HG02852 (cell line): ENCODE measurements around the gene TMEM237.

Source experiments
- ATAC-seq: cut with Tn5 transposase; IDR thresholded peaks from one replicate; pipeline ENCODE4 v1.9.1; 2021; ENCODE audit warnings: mild to moderate bottlenecking, moderate library complexity; ENCODE audit not compliant: unreplicated experiment

Gene TMEM237

GRCh38 chr2:201642579-201643215, 606 bp downstream of the TMEM237 start:
- peak; percentile 76 for ATAC-seq

DNA sequence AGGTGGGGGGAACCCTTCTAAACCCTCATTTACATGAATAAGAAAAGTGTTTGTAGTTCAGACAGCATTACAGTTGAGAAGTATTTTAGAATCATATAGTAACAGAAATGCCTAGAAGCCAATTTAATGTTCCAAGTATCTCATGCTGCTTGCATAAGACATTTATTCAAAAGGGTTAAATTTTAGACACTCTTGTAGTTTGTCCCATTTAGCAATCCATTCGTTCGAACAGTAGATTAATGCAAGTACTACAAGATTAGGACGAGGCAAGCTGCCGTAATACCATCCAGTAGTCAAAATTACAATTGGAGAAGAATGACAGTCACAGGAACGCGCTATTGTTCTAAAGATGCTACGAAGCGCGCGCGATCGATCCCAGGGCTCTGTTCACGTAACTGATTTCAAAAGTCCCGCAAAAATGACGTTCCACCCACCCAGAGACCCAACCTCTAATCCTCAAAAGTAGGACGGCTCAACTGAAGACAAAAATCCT, 1.2 kb downstream of the TMEM237 start:
- peak; percentile 41 for ATAC-seq

DNA sequence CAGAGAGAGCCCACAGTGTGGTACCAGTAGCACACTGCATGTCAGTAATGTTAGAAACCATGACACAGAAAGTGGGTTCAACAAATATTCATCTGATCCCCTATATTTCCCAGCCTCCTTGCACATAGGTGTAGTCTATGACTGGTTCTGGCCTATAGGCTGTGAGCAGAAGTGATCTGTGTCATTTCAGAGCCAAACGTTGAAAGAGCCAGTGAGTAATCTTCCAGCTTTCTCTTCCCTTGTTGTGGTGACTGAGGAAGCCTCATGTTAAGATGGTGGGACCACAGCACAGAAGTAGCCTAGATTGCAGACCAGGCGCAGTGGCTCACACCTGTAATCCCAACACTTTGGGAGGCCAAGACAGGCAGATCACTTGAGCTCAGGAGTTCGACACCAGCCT, 4.1 kb downstream of the TMEM237 start:
- ATAC-seq, result no peak

GRCh38 chr2:201638326-201638725, 5.0 kb downstream of the TMEM237 start:
- ATAC-seq, result no peak

DNA sequence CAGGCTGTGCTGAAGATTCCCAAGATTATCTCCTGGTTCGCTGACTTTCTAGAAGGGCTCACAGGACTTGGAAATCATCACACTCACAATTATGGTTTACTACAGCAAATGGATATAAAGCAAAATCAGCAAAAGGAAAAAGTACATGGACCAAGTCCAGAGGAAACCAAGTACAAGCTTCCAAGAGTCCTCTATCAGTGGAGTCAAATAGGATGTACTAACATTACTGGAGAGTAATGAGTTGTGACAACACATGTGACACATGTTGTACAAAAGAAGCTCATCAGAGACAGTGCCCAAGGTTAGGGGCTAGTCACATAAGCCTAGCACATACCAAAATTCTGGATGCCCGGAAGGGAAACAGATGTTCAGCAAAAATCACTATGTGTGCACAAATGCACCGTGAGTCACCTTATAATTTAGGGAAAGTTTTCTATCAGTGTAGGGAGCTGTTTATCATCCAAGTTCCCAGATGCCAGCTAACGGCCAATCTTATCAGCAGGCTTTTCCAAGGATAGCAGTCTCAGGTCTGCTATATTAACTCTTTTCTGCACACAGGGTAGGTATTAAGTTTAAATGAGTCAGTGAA, 9.5 kb downstream of the TMEM237 start:
- no peak for ATAC-seq

- ATAC-seq, result no peak
Observed at GRCh38 chr2:201631041-201631440, 12.3 kb downstream of the TMEM237 start.

- ATAC-seq, result no peak
Observed at GRCh38 chr2:201630577-201630976, 12.7 kb downstream of the TMEM237 start.

DNA sequence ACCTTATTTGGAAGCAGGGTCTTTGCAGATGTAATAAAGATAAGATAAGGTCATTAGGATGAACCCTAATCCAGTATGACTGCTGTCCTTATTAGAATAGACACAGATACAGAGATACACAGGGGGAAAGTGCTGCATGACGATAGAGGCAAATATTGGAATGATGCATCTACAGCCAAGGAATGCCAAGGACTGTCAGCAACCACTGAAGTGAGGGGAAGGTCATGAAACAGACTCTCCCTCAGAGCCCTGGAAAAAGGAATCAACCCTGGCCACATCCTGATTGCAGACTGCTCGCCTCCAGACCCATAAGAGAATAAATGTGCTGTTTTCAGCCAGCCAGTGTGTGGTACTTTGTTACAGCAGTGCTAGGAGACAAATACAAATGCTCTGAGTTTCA, 14.8 kb downstream of the TMEM237 start:
- no peak for ATAC-seq

GRCh38 chr2:201622306-201622970, 20.9 kb downstream of the TMEM237 start:
- ATAC-seq, result no peak

GRCh38 chr2:201621293-201621999, 21.9 kb downstream of the TMEM237 start:
- no peak for ATAC-seq

GRCh38 chr2:201618744-201619662, 24.3 kb downstream of the TMEM237 start:
- no peak for ATAC-seq

DNA sequence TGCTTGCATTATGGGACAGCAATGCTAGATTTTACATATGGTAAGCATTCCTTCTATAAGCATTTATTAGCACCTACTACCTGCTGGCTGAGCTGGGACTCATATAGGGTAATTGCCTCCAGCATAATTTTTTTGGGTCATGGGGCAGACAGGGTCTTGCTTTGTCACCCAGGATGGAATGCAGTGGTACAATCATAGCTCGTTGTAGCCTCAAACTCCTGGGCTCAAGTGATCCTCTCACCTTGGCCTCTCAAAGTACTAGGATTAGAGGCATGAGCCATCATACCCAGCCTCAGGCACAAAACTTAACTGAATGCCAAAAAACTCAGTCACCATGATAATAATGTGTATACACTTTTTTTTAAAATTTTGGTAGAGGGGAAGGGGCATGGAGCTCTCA, 35.3 kb downstream of the TMEM237 start:
- no peak for ATAC-seq

DNA sequence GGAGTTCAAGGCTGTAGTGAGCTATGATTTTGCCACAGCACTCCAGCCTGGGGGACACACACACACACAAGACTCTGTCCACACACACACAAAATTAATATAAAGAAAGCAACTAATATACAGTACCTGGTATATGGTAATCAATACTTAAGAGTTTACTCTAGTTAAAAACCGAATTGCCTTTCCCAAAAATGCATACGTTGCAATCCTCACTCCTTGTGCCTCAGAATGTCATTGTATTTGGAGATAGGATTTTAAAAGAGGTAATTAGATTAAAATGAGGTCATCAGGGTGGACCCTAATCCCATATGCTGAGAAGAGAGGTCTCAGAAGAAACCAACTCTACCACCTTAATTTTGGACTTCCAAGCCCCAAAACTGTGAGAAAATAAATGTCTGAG, 35.7 kb downstream of the TMEM237 start:
- ATAC-seq, result no peak

- no peak for ATAC-seq
Observed at GRCh38 chr2:201600906-201601305, 42.4 kb downstream of the TMEM237 start.

GRCh38 chr2:201597397-201597796, 45.9 kb downstream of the TMEM237 start:
- ATAC-seq, result no peak

DNA sequence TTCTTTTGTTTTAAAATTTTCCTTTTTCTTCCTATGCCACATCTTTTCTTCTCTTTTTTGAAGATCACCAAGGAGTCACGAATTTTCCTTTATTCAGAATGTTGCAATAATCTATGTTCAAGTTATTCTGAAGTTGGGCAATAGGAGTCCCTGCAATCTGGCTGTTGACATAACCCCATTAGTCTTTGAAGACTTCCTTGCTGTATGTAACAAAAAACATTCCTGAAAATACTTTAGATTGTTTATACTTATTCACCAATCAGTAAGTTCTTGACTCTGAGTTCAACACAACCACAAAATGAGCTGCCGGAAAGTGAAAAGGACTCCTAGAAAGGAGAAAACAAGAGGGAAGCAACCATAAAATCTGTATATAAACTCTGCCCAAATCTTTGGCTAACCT, 62.8 kb downstream of the TMEM237 start:
- ATAC-seq, result no peak

DNA sequence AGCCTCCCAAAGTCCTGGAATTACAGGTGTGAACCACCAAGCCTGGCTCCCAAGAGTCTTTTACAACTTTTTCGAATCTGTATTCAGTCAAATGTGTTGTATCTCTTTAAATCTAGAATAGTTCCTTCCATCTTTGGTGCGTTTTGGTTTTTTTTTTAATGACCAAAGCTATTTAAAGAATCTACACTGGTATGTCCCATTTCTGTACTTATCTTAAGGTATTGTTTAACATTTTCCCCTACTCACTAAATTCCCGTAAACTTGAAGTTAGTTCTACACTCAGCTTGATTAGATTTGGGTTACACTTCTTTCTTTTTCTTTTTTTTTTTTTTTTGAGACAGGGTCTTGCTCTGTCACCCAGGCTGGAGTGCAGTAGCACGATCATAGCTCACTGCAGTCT, 63.8 kb downstream of the TMEM237 start:
- no peak for ATAC-seq

GRCh38 chr2:201575971-201576370, 67.3 kb downstream of the TMEM237 start:
- ATAC-seq, result no peak

- ATAC-seq, result no peak
Observed at GRCh38 chr2:201574766-201575165, 68.5 kb downstream of the TMEM237 start.

GRCh38 chr2:201572846-201573508, 70.3 kb downstream of the TMEM237 start:
- no peak for ATAC-seq
